Measurements from ENCODE around the gene SLC2A5. TPM values are rescaled to one million over a fixed set of nuclear protein-coding genes. Genes with fewer than 3 reads are reported as not detected.
"Not testable (repeated sequence)": the region's sequence is repeated elsewhere in the genome, so short reads cannot be mapped to it uniquely, and the experiment has no call there.

Gene SLC2A5
- total and polyA plus RNA-seq, 2 of the 4 experiments (the other 2 are of a cell fraction): 0.03 to 0.18 TPM

DNA sequence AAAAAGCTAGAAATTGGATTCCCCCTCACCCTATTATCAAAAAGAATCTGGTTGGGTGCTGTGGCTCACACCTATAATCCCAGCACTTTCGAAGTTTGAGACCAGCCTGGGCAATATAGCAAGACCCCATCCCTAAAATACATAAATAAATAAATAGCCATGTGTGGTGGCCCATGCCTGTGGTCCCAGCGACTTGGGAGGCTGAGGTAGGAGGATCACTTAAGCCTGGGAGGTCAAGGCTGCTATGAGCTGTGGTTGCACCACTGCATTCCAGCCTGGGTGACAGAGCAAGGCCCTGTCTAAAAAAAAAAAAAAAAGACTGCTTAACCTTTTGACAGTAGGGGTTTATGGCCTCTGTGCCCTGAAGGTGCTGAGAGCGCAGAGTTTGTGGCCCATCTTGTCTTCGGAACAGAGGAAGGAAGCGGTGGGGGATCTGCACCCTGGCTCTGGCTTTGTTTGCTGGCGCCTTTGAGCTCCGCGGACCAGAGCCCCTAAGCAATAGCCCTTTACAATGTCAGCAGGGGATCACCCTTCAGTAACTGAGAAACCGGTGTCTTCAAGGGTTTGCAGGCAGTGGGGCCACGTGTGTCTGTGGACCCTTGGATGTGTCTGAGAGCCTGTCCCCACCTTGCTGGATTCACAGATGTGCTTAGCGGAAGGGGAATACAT lies 65.3 kb downstream of the SLC2A5 start (continued):
- TF ChIP-seq RAD21 (IDR thresholded peaks at IDR 0.05; ENCODE audit: low read length) (no peak), MXI1 (IDR thresholded peaks at IDR 0.05; ENCODE audit: borderline replicate concordance, low read depth, low read length) (no peak), BHLHE40 (IDR thresholded peaks at IDR 0.05; ENCODE audit: low read depth, low read length) (no peak), MAZ (IDR thresholded peaks at IDR 0.05; ENCODE audit: borderline replicate concordance, low read depth, low read length) (no peak)
- TF ChIP-seq, protein P1, sequence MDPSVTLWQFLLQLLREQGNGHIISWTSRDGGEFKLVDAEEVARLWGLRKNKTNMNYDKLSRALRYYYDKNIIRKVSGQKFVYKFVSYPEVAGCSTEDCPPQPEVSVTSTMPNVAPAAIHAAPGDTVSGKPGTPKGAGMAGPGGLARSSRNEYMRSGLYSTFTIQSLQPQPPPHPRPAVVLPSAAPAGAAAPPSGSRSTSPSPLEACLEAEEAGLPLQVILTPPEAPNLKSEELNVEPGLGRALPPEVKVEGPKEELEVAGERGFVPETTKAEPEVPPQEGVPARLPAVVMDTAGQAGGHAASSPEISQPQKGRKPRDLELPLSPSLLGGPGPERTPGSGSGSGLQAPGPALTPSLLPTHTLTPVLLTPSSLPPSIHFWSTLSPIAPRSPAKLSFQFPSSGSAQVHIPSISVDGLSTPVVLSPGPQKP (IDR thresholded peaks at IDR 0.05; ENCODE audit: borderline replicate concordance, low read depth, low read length): no peak

DNA sequence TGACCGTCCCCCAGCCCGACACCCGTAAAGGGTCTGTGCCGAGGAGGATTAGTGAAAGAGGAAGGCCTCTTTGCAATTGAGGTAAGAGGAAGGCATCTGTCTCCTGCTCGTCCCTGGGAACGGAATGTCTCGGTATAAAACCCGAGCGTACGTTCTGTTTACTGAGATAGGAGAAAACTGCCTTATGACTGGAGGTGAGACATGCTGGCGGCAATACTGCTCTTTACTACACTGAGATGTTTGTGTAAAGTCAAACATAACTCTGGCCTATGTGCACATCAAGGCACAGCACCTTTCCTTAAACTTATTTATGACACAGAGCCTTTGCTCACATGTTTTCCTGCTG lies 67.2 kb downstream of the SLC2A5 start:
- intact Hi-C loops (cut with micrococcal nuclease); H3K9ac ChIP-seq (ENCODE audit: low read depth, low read length); H3K79me1 ChIP-seq (ENCODE audit: low read depth in 1 of 2, low read length in 2 of 2); H3K14ac ChIP-seq (replicated peaks; ENCODE audit: low read depth, low read length); H2AK5ac ChIP-seq (ENCODE audit: low read depth, low read length); H4K8ac ChIP-seq (ENCODE audit: low read depth in 2 of 2, low read length in 2 of 2); dilution Hi-C loops (cut with HindIII; ENCODE audit: low sequenced_read_pairs, unreplicated experiment); H3K23ac ChIP-seq (ENCODE audit: low read depth, low read length); H4K91ac ChIP-seq (ENCODE audit: insufficient read depth, low read depth, low read length); ATAC-seq (ENCODE audit: low read depth); H2AK9ac ChIP-seq (replicated peaks; ENCODE audit: low read depth, low read length, poor library complexity); in situ Hi-C loops (cut with MboI; ENCODE audit: low sequenced_read_pairs); H3K9me1 ChIP-seq (ENCODE audit: insufficient read depth, low read length); H2BK15ac ChIP-seq (ENCODE audit: low read depth, low read length); H3K27ac ChIP-seq (ENCODE audit: insufficient read depth, low read length); H3K9me3 ChIP-seq (ENCODE audit: control insufficient read depth, insufficient read depth, low read length); DNase-seq; H3K4ac ChIP-seq (ENCODE audit: low read depth, low read length); H2BK120ac ChIP-seq (ENCODE audit: low read depth, low read length); H3K27me3 ChIP-seq (ENCODE audit: control insufficient read depth, insufficient read depth, low read length); H2AFZ ChIP-seq (replicated peaks; ENCODE audit: low read length, poor library complexity); H3K4me3 ChIP-seq (ENCODE audit: insufficient read depth, low read depth, low read length); CTCF ChIA-PET; BruUV-seq (replicated peaks); H2BK20ac ChIP-seq (ENCODE audit: low read depth, low read length); H3K4me2 ChIP-seq (ENCODE audit: low read depth, low read length); H4K5ac ChIP-seq (ENCODE audit: low read depth, low read length); POLR2A ChIA-PET (ENCODE audit: unreplicated experiment); H3K56ac ChIP-seq (ENCODE audit: extremely low read depth, insufficient read depth, low read length); H3K4me1 ChIP-seq (ENCODE audit: control insufficient read depth, insufficient read depth, low read length); H2BK5ac ChIP-seq (ENCODE audit: low read depth, low read length, poor library complexity, severe bottlenecking); H3K18ac ChIP-seq (ENCODE audit: low read depth, low read length); H3K36me3 ChIP-seq (ENCODE audit: control insufficient read depth, insufficient read depth, low read length); H4K20me1 ChIP-seq (ENCODE audit: insufficient read depth, low read length): not testable (repeated sequence)
- WGBS, 2 experiments (ENCODE audit: extremely low coverage in 2 of 2, insufficient read length in 1 of 2): no CpG with 5 or more reads among the region's 11 CpGs
